ENCODE measurements around the gene USP36. TPM values are rescaled to one million over a fixed set of nuclear protein-coding genes. Genes with fewer than 3 reads are reported as not detected.
A peak's percentile ranks its signal among the peaks of the same experiment; 100 is the strongest.

Gene USP36
- total RNA-seq, 1 donor from 2014 or later: 107 TPM

GRCh38 chr17:78819806-78820792 lies 20.5 kb downstream of the USP36 start:
- H3K27me3 Mint-ChIP-seq: no peaks in the 10 kb centered on the region
- intact Hi-C loops (cut with micrococcal nuclease): no loop called here
- CTCF ChIA-PET: no interaction called here
- no peak overlapping the region for H3K27ac Mint-ChIP-seq
- TF ChIP-seq CTCF (IDR thresholded peaks at IDR 0.05): no peak
- H3K4me1 Mint-ChIP-seq: peaks cover 13% of the 10 kb centered on the region
- DNase-seq: no peak
- peaks cover 93% of the 10 kb centered on the region for H3K36me3 Mint-ChIP-seq (ENCODE audit: low read depth)
- H3K9me3 Mint-ChIP-seq: no peaks in the 10 kb centered on the region
- ATAC-seq (ENCODE audit: low read depth): no peak
- no peak overlapping the region for H3K4me3 Mint-ChIP-seq
- POLR2A ChIA-PET: interaction anchor here (0.6 kb wide), 1 partner anchor 340 kb away, joined by 3 read pairs; no protein-coding TSS in a partner anchor

GRCh38 chr17:78819402-78819801 lies 21.2 kb downstream of the USP36 start:
- Mint-ChIP-seq H3K4me1 (peaks cover 13% of the 10 kb centered on the region), H3K27ac (peak overlapping the region; percentile 41), H3K9me3 (no peaks in the 10 kb centered on the region), H3K4me3 (no peak overlapping the region), H3K27me3 (no peaks in the 10 kb centered on the region), H3K36me3 (ENCODE audit: low read depth) (peaks cover 91% of the 10 kb centered on the region)
- no peak for TF ChIP-seq CTCF (IDR thresholded peaks at IDR 0.05)
- intact Hi-C loops (cut with micrococcal nuclease): no loop called here
- ATAC-seq (ENCODE audit: low read depth) (no peak), DNase-seq (no peak)
- ChIA-PET CTCF (no interaction called here), POLR2A (no interaction called here)

GRCh38 chr17:78818932-78819331 lies 21.7 kb downstream of the USP36 start:
- H3K27me3 Mint-ChIP-seq: no peaks in the 10 kb centered on the region

GRCh38 chr17:78818152-78818846 lies 22.3 kb downstream of the USP36 start:
- Mint-ChIP-seq H3K27me3 (no peaks in the 10 kb centered on the region), H3K27ac (peak overlapping the region; percentile 41), H3K36me3 (ENCODE audit: low read depth) (peaks cover 91% of the 10 kb centered on the region), H3K4me3 (no peak overlapping the region), H3K4me1 (peaks cover 13% of the 10 kb centered on the region), H3K9me3 (no peaks in the 10 kb centered on the region)
- TF ChIP-seq CTCF (IDR thresholded peaks at IDR 0.05): no peak
- ATAC-seq (ENCODE audit: low read depth) (no peak), DNase-seq (no peak)
- ChIA-PET POLR2A (no interaction called here), CTCF (no interaction called here)
- intact Hi-C loops (cut with micrococcal nuclease): no loop called here

More at GRCh38 chr17:78818932-78819331, 21.7 kb downstream of the USP36 start:
- CTCF ChIA-PET: no interaction called here
- ATAC-seq (ENCODE audit: low read depth) (no peak), DNase-seq (no peak)
- Mint-ChIP-seq H3K4me1 (peaks cover 13% of the 10 kb centered on the region), H3K9me3 (no peaks in the 10 kb centered on the region), H3K27ac (peak overlapping the region; percentile 41), H3K36me3 (ENCODE audit: low read depth) (peaks cover 91% of the 10 kb centered on the region), H3K4me3 (no peak overlapping the region)
- POLR2A ChIA-PET: no interaction called here
- TF ChIP-seq CTCF (IDR thresholded peaks at IDR 0.05): no peak
- intact Hi-C loops (cut with micrococcal nuclease): no loop called here

GRCh38 chr17:78817123-78817522 lies 23.5 kb downstream of the USP36 start:
- intact Hi-C loops (cut with micrococcal nuclease): no loop called here
- DNase-seq (no peak), ATAC-seq (ENCODE audit: low read depth) (no peak)
- Mint-ChIP-seq H3K4me3 (no peak overlapping the region), H3K4me1 (peaks cover 13% of the 10 kb centered on the region), H3K27ac (no peak overlapping the region), H3K36me3 (ENCODE audit: low read depth) (peaks cover 91% of the 10 kb centered on the region), H3K9me3 (no peaks in the 10 kb centered on the region), H3K27me3 (no peaks in the 10 kb centered on the region)
- CTCF ChIA-PET: no interaction called here
- POLR2A ChIA-PET: no interaction called here
- TF ChIP-seq CTCF (IDR thresholded peaks at IDR 0.05): no peak
